Left ventricle myocardium inferior (tissue), 1 donor: ENCODE results near the gene GIMAP1. TPM values are rescaled to one million over a fixed set of nuclear protein-coding genes. Genes with fewer than 3 reads are reported as not detected.

ENCODE experiments used
- DNase-seq: peaks from one replicate; pipeline ENCODE4 v3.0.0-alpha.2; 2020
- H3K27ac ChIP-seq: fragments of 200-600 bp; replicated peaks from 2 replicates; pipeline ENCODE4 v1.8.0; 2021
- H3K27me3 ChIP-seq: fragments of 200-600 bp; 2 replicates; pipeline ENCODE4 v1.8.0; 2021; ENCODE audit warnings: low read depth
- H3K36me3 ChIP-seq: fragments of 200-600 bp; 2 replicates; pipeline ENCODE4 v1.8.0; 2021
- H3K4me1 ChIP-seq: fragments of 200-600 bp; 2 replicates; pipeline ENCODE4 v1.8.0; 2021
- H3K4me3 ChIP-seq: fragments of 200-600 bp; 2 replicates; pipeline ENCODE4 v1.8.0; 2021; ENCODE audit warnings: mild to moderate bottlenecking, moderate library complexity
- H3K9me3 ChIP-seq: fragments of 200-600 bp; replicated peaks from 2 replicates; pipeline ENCODE4 v1.8.0; 2021
- intact Hi-C: fragments of 100-400 bp; cut with micrococcal nuclease; formaldehyde crosslinking; loops from one replicate; pipeline ENCODE4 v1.11.0; 2022
- total RNA-seq: library from RNA; stranded (reverse); fragmentation: NEBNext Ultra II Directional; extraction: Animal tissue kit (Norgen Biotek cat#: 25700); gene quantifications from one replicate; pipeline ENCODE4 v1.2.1, GENCODE V29; 2021
- TF ChIP-seq, protein P1 (sequence below): fragments of 200-600 bp; IDR thresholded peaks from 2 replicates; pipeline ENCODE4 v1.8.0; 2021; ENCODE audit warnings: antibody characterized with exemption, mild to moderate bottlenecking, borderline replicate concordance
- donor health status: DM: no; HTN: yes; CAD: no; lungs with severe emphysema.

Gene GIMAP1
- total RNA-seq, 1 donor from 2014 or later, result 5.9 TPM

GRCh38 chr7:150753826-150754603, 37.6 kb downstream of the GIMAP1 start:
- TF ChIP-seq, protein P1, sequence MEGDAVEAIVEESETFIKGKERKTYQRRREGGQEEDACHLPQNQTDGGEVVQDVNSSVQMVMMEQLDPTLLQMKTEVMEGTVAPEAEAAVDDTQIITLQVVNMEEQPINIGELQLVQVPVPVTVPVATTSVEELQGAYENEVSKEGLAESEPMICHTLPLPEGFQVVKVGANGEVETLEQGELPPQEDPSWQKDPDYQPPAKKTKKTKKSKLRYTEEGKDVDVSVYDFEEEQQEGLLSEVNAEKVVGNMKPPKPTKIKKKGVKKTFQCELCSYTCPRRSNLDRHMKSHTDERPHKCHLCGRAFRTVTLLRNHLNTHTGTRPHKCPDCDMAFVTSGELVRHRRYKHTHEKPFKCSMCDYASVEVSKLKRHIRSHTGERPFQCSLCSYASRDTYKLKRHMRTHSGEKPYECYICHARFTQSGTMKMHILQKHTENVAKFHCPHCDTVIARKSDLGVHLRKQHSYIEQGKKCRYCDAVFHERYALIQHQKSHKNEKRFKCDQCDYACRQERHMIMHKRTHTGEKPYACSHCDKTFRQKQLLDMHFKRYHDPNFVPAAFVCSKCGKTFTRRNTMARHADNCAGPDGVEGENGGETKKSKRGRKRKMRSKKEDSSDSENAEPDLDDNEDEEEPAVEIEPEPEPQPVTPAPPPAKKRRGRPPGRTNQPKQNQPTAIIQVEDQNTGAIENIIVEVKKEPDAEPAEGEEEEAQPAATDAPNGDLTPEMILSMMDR, result peak; percentile 38
- Histone ChIP-seq H3K27me3 (no peaks in the 10 kb centered on the region), H3K27ac (peak overlapping the region; percentile 83), H3K9me3 (no peaks in the 10 kb centered on the region), H3K36me3 (no peaks in the 10 kb centered on the region), H3K4me1 (peaks cover 59% of the 10 kb centered on the region), H3K4me3 (no peak overlapping the region)
- DNase-seq, result no peak
- intact Hi-C loops, result no loop called here

- Histone ChIP-seq H3K36me3 (no peaks in the 10 kb centered on the region), H3K4me3 (no peak overlapping the region), H3K27ac (peak overlapping the region; percentile 83), H3K4me1 (peaks cover 59% of the 10 kb centered on the region), H3K9me3 (no peaks in the 10 kb centered on the region), H3K27me3 (no peaks in the 10 kb centered on the region)
- intact Hi-C loops, result no loop called here
- TF ChIP-seq, protein P1, result no peak
- DNase-seq, result no peak
Measured at GRCh38 chr7:150754951-150755350, 38.5 kb downstream of the GIMAP1 start.

DNA sequence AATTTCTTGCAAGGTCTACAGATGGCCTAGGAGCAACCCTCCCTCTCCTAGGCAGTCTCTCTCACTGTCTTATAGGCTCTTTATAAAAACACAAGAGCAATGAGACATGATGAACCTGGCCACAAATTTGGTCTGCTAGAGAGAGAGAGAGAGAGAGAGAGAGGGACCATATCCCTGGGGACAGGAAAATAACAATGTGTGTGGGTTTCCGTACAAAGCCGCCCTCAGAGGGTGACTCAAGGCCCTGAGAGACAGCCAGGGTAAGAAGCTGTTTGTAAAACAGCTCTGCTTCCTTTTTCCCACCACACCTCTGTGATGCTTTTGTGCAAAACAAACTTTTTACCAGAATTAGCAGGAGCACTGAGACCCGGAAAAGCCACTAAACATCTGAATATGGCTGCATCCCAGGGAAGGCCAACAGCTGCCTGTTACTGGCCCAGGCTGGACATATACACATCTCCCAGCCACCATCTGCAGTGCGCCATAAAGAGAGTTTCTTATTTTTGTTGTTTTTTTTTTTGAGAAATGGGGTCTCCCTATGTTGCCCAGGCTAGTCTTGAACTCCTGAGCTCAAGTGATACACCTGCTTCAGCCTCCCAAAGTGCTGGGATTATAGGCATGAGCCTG, 39.2 kb downstream of the GIMAP1 start:
- intact Hi-C loops, result loop anchor here (2.0 kb wide), 1 partner anchor 307 kb away; no protein-coding TSS in a partner anchor
- H3K4me3 ChIP-seq, result no peak overlapping the region

GRCh38 chr7:150756166-150756565, 39.8 kb downstream of the GIMAP1 start:
- TF ChIP-seq, protein P1, result no peak
- Histone ChIP-seq H3K27me3 (no peaks in the 10 kb centered on the region), H3K9me3 (peaks cover 2% of the 10 kb centered on the region), H3K36me3 (no peaks in the 10 kb centered on the region), H3K27ac (peak overlapping the region; percentile 83), H3K4me3 (no peak overlapping the region), H3K4me1 (peaks cover 52% of the 10 kb centered on the region)
- intact Hi-C loops, result loop anchor here (2.0 kb wide), 1 partner anchor 307 kb away; no protein-coding TSS in a partner anchor
- DNase-seq, result no peak

More for the DNA sequence above, 39.2 kb downstream of the GIMAP1 start:
- no peak for DNase-seq
- Histone ChIP-seq H3K27me3 (no peaks in the 10 kb centered on the region), H3K4me1 (peaks cover 58% of the 10 kb centered on the region), H3K27ac (peak overlapping the region; percentile 83), H3K36me3 (no peaks in the 10 kb centered on the region), H3K9me3 (no peaks in the 10 kb centered on the region)
- TF ChIP-seq, protein P1, result no peak

DNA sequence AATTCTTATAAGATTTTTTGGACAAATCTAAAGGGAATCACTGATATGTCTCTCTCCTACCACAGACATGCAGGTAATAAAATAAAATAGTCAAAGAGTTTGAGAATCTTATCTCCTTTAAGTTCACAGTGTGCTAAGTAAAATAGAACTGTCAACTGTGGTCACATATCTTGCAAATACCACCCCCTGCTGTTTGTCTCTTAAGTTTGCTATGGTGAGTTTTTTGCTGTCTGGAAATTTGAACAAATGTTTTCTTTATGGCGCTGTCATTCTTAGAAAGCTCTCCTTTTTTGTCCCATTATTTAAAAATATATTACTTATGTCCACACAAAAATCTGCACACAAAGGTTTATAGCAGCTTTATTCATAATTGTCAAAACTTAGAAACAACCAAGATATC, 40.4 kb downstream of the GIMAP1 start:
- no peak for DNase-seq
- H3K36me3 ChIP-seq, result no peaks in the 10 kb centered on the region
- no peaks in the 10 kb centered on the region for H3K27me3 ChIP-seq
- peaks cover 8% of the 10 kb centered on the region for H3K9me3 ChIP-seq
- H3K4me1 ChIP-seq, result peaks cover 47% of the 10 kb centered on the region
- H3K4me3 ChIP-seq, result no peak overlapping the region
- intact Hi-C loops, result loop anchor here (2.0 kb wide), 1 partner anchor 308 kb away; no protein-coding TSS in a partner anchor
- peak overlapping the region; percentile 83 for H3K27ac ChIP-seq
- TF ChIP-seq, protein P1, result peak; percentile 73
